ENCODE results near the gene B4GALNT2.
A peak's percentile ranks its signal among the peaks of the same experiment; 100 is the strongest.

- TF ChIP-seq CTCF (conservative IDR thresholded peaks at IDR 0.05; ENCODE audit: low read length) (peak; percentile 50), EZH2phosphoT487 (IDR thresholded peaks at IDR 0.05; ENCODE audit: borderline replicate concordance) (no peak)
Measured at GRCh38 chr17:49191917-49192741, 59.6 kb downstream of the B4GALNT2 start.
